ENCODE measurements around the gene IL21R.

The IL21R gene

DNA sequence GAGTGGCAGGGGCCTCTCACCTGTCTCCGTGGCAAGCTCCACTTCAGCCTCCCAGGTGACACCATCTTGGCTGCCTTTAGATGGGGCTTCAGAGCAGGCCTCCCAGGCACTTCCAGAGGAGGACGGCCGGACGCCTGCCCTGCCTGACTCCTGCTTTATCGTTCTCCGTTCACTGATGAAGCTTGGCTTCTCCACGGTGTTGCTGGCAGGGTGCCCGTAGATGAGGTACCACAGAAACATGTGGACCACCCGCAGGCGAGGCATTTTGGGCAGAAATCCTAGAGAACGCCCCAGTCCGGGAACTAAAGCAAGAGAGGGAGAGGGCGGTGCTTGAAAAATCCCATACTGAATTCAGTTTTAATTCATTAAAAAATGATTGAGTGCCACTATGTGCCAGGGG is 93.2 kb downstream of the IL21R start:
- TF ChIP-seq, protein P1, sequence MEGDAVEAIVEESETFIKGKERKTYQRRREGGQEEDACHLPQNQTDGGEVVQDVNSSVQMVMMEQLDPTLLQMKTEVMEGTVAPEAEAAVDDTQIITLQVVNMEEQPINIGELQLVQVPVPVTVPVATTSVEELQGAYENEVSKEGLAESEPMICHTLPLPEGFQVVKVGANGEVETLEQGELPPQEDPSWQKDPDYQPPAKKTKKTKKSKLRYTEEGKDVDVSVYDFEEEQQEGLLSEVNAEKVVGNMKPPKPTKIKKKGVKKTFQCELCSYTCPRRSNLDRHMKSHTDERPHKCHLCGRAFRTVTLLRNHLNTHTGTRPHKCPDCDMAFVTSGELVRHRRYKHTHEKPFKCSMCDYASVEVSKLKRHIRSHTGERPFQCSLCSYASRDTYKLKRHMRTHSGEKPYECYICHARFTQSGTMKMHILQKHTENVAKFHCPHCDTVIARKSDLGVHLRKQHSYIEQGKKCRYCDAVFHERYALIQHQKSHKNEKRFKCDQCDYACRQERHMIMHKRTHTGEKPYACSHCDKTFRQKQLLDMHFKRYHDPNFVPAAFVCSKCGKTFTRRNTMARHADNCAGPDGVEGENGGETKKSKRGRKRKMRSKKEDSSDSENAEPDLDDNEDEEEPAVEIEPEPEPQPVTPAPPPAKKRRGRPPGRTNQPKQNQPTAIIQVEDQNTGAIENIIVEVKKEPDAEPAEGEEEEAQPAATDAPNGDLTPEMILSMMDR (IDR thresholded peaks at IDR 0.05) = no peak
- TF ChIP-seq ZFX (IDR thresholded peaks at IDR 0.05; ENCODE audit: borderline replicate concordance) = no peak
- no peak overlapping the region for H3K27ac ChIP-seq

- no peak overlapping the region for H3K27ac ChIP-seq
- TF ChIP-seq, protein P1 (IDR thresholded peaks at IDR 0.05) = no peak
- TF ChIP-seq ZFX (IDR thresholded peaks at IDR 0.05; ENCODE audit: borderline replicate concordance) = no peak
Measured at GRCh38 chr16:27498031-27498825, 96.3 kb downstream of the IL21R start.

- TF ChIP-seq ZFX (IDR thresholded peaks at IDR 0.05; ENCODE audit: borderline replicate concordance) = no peak
- TF ChIP-seq, protein P1 (IDR thresholded peaks at IDR 0.05) = no peak
Measured at GRCh38 chr16:27498916-27499658, 97.1 kb downstream of the IL21R start.

GRCh38 chr16:27499659-27500055 is 97.7 kb downstream of the IL21R start:
- TF ChIP-seq, protein P1 (IDR thresholded peaks at IDR 0.05) = no peak
- TF ChIP-seq ZFX (IDR thresholded peaks at IDR 0.05; ENCODE audit: borderline replicate concordance) = no peak
- H3K27ac ChIP-seq = no peak overlapping the region

More at GRCh38 chr16:27498916-27499658, 97.1 kb downstream of the IL21R start:
- H3K27ac ChIP-seq = no peak overlapping the region

- TF ChIP-seq, protein P1 (IDR thresholded peaks at IDR 0.05) = no peak
- TF ChIP-seq ZFX (IDR thresholded peaks at IDR 0.05; ENCODE audit: borderline replicate concordance) = no peak
Measured at GRCh38 chr16:27500801-27501200, 98.8 kb downstream of the IL21R start.

More at GRCh38 chr16:27500801-27501200, 98.8 kb downstream of the IL21R start:
- no peak overlapping the region for H3K27ac ChIP-seq
